IMR-90 (cell line): Measurements from ENCODE around the gene PHC3. TPM values are rescaled to one million over a fixed set of nuclear protein-coding genes. Genes with fewer than 3 reads are reported as not detected.

Experiments used
- ATAC-seq: fragments of 200-7000 bp; cut with Tn5 transposase; 2 replicates; pipeline ENCODE4 v1.9.1; 2020; ENCODE audit warnings: low read depth, mild to moderate bottlenecking, moderate library complexity
- BruUV-seq: library from RNA; stranded (reverse); fragments of 400-500 nt; replicated peaks from 2 replicates; lab custom pipeline; 2021; lab: Mats Ljungman, UMichigan
- CTCF ChIA-PET: fragments of 300-600 bp; formaldehyde crosslinking; extraction: SDS; loops from one replicate; lab custom pipeline; 2021; ENCODE audit warnings: antibody characterized with exemption; lab: Yijun Ruan, JAX
- POLR2A ChIA-PET: fragments of 300-600 bp; sonication (Branson Sonifier 250); formaldehyde crosslinking; loops from one replicate; lab custom pipeline; 2022; ENCODE audit warnings: antibody characterized with exemption; ENCODE audit not compliant: unreplicated experiment; lab: Charles Lee
- DNase-seq: peaks from one replicate; pipeline ENCODE4 v3.0.0; 2013
- H2AFZ ChIP-seq: replicated peaks from 2 replicates; pipeline ENCODE3; 2013; ENCODE audit warnings: low read length, mild to moderate bottlenecking; ENCODE audit not compliant: poor library complexity
- H2AK5ac ChIP-seq: 2 replicates; pipeline ENCODE4 v1.6.1; 2013; ENCODE audit warnings: low read depth, low read length, inconsistent platforms
- H2AK9ac ChIP-seq: replicated peaks from 2 replicates; pipeline ENCODE3; 2013; ENCODE audit warnings: mild to moderate bottlenecking, low read depth, low read length, moderate library complexity; ENCODE audit not compliant: poor library complexity
- H2BK120ac ChIP-seq: 2 replicates; pipeline ENCODE4 v1.6.1; 2013; ENCODE audit warnings: low read depth, low read length, inconsistent platforms
- H2BK15ac ChIP-seq: 3 replicates; pipeline ENCODE4 v1.6.1; 2013; ENCODE audit warnings: low read depth, low read length, inconsistent platforms
- H2BK20ac ChIP-seq: 2 replicates; pipeline ENCODE4 v1.6.1; 2013; ENCODE audit warnings: low read depth, mild to moderate bottlenecking, inconsistent platforms, low read length, moderate library complexity
- H2BK5ac ChIP-seq: 2 replicates; pipeline ENCODE4 v1.6.1; 2013; ENCODE audit warnings: mild to moderate bottlenecking, low read depth, low read length, inconsistent platforms; ENCODE audit not compliant: poor library complexity, severe bottlenecking
- H3K14ac ChIP-seq: replicated peaks from 2 replicates; pipeline ENCODE4 v1.6.1; 2013; ENCODE audit warnings: low read depth, low read length, inconsistent platforms
- H3K18ac ChIP-seq: 2 replicates; pipeline ENCODE4 v1.6.1; 2013; ENCODE audit warnings: low read depth, low read length, control low read depth
- H3K23ac ChIP-seq: 2 replicates; pipeline ENCODE4 v1.6.1; 2013; ENCODE audit warnings: low read depth, low read length, inconsistent platforms
- H3K27ac ChIP-seq: 2 replicates; pipeline ENCODE4 v1.5.1; 2013; ENCODE audit warnings: mild to moderate bottlenecking, control low read depth, low read length; ENCODE audit not compliant: insufficient read depth
- H3K27me3 ChIP-seq: 2 replicates; pipeline ENCODE4 v1.6.1; 2013; ENCODE audit warnings: low read length; ENCODE audit not compliant: control insufficient read depth, insufficient read depth
- H3K36me3 ChIP-seq: 2 replicates; pipeline ENCODE4 v1.6.1; 2013; ENCODE audit warnings: low read length, mixed read lengths; ENCODE audit not compliant: control insufficient read depth, insufficient read depth
- H3K4ac ChIP-seq: 2 replicates; pipeline ENCODE4 v1.6.1; 2013; ENCODE audit warnings: low read depth, low read length, inconsistent platforms
- H3K4me1 ChIP-seq: 2 replicates; pipeline ENCODE4 v1.6.1; 2013; ENCODE audit warnings: low read length, mixed read lengths; ENCODE audit not compliant: control insufficient read depth, insufficient read depth
- H3K4me2 ChIP-seq: 2 replicates; pipeline ENCODE4 v1.6.1; 2013; ENCODE audit warnings: low read depth, mild to moderate bottlenecking, control low read depth, low read length, moderate library complexity
- H3K4me3 ChIP-seq: 2 replicates; pipeline ENCODE4 v1.5.1; 2013; ENCODE audit warnings: low read depth, mild to moderate bottlenecking, control low read depth, low read length, moderate library complexity; ENCODE audit not compliant: insufficient read depth
- H3K56ac ChIP-seq: 2 replicates; pipeline ENCODE4 v1.6.1; 2013; ENCODE audit warnings: low read length, inconsistent platforms; ENCODE audit not compliant: insufficient read depth; ENCODE audit errors: extremely low read depth
- H3K79me1 ChIP-seq, 2 experiments: 2 replicates each; pipeline ENCODE4 v1.6.1; 2013; ENCODE audit warnings: low read length in 2 of 2, inconsistent platforms in 1 of 2, low read depth in 1 of 2
- H3K9ac ChIP-seq: 2 replicates; pipeline ENCODE4 v1.6.1; 2013; ENCODE audit warnings: low read depth, low read length, control low read depth
- H3K9me1 ChIP-seq: 2 replicates; pipeline ENCODE4 v1.6.1; 2013; ENCODE audit warnings: low read length, inconsistent platforms; ENCODE audit not compliant: insufficient read depth
- H3K9me3 ChIP-seq: 2 replicates; pipeline ENCODE4 v1.6.1; 2013; ENCODE audit warnings: low read length; ENCODE audit not compliant: control insufficient read depth, insufficient read depth
- H4K20me1 ChIP-seq: 2 replicates; pipeline ENCODE4 v1.6.1; 2013; ENCODE audit warnings: low read length, inconsistent platforms; ENCODE audit not compliant: insufficient read depth
- H4K5ac ChIP-seq: 2 replicates; pipeline ENCODE4 v1.6.1; 2013; ENCODE audit warnings: mild to moderate bottlenecking, low read depth, low read length, control low read depth
- H4K8ac ChIP-seq, 2 experiments: 2 replicates each; pipeline ENCODE4 v1.6.1; 2013; ENCODE audit warnings: low read depth in 2 of 2, low read length in 2 of 2, control low read depth in 1 of 2, inconsistent platforms in 1 of 2
- H4K91ac ChIP-seq: 2 replicates; pipeline ENCODE4 v1.6.1; 2013; ENCODE audit warnings: low read depth, low read length, inconsistent platforms; ENCODE audit not compliant: insufficient read depth
- BHLHE40 ChIP-seq: fragments of 150-350 bp; IDR thresholded peaks from 2 replicates; pipeline ENCODE4 v1.6.1; 2016; ENCODE audit warnings: mild to moderate bottlenecking, low read depth, low read length
- CEBPB ChIP-seq: IDR thresholded peaks from 2 replicates; pipeline ENCODE4 v1.6.1; 2012; ENCODE audit warnings: low read depth, low read length, improper control_type of control experiment
- CHD1 ChIP-seq: IDR thresholded peaks from 2 replicates; pipeline ENCODE4 v1.6.1; 2012; ENCODE audit warnings: low read depth, low read length, improper control_type of control experiment
- CTCF ChIP-seq: conservative IDR thresholded peaks from 2 replicates; pipeline ENCODE4 v1.5.1; 2012; ENCODE audit warnings: mild to moderate bottlenecking, low read depth, low read length, improper control_type of control experiment
- ELK1 ChIP-seq: fragments of 150-350 bp; IDR thresholded peaks from 2 replicates; pipeline ENCODE4 v1.6.1; 2016; ENCODE audit warnings: low read depth, mild to moderate bottlenecking, low read length, moderate library complexity, borderline replicate concordance
- FOS ChIP-seq: fragments of 150-350 bp; IDR thresholded peaks from 2 replicates; pipeline ENCODE4 v1.6.1; 2016; ENCODE audit warnings: low read depth, low read length
- MAFK ChIP-seq: IDR thresholded peaks from 2 replicates; pipeline ENCODE4 v1.6.1; 2012; ENCODE audit warnings: low read depth, low read length, improper control_type of control experiment
- MAZ ChIP-seq: IDR thresholded peaks from 2 replicates; pipeline ENCODE4 v1.6.1; 2012; ENCODE audit warnings: low read depth, mild to moderate bottlenecking, low read length, improper control_type of control experiment, moderate library complexity, borderline replicate concordance
- MXI1 ChIP-seq: IDR thresholded peaks from 2 replicates; pipeline ENCODE4 v1.6.1; 2012; ENCODE audit warnings: low read depth, mild to moderate bottlenecking, low read length, moderate library complexity, borderline replicate concordance
- NFE2L2 ChIP-seq: fragments of 150-350 bp; IDR thresholded peaks from 2 replicates; pipeline ENCODE4 v1.6.1; 2016; ENCODE audit warnings: low read depth, mild to moderate bottlenecking, low read length
- POLR2A ChIP-seq: IDR thresholded peaks from 2 replicates; pipeline ENCODE4 v1.6.1; 2012; ENCODE audit warnings: mild to moderate bottlenecking, low read depth, low read length
- RAD21 ChIP-seq: IDR thresholded peaks from 2 replicates; pipeline ENCODE4 v1.6.1; 2012; ENCODE audit warnings: low read length, improper control_type of control experiment
- RCOR1 ChIP-seq: IDR thresholded peaks from 2 replicates; pipeline ENCODE4 v1.6.1; 2012; ENCODE audit warnings: mild to moderate bottlenecking, low read length, improper control_type of control experiment; ENCODE audit not compliant: insufficient replicate concordance
- RFX5 ChIP-seq: IDR thresholded peaks from 2 replicates; pipeline ENCODE4 v1.8.0; 2012; ENCODE audit warnings: low read depth, mild to moderate bottlenecking, low read length, moderate library complexity
- SMC3 ChIP-seq: fragments of 150-350 bp; IDR thresholded peaks from 2 replicates; pipeline ENCODE4 v1.6.1; 2016; ENCODE audit warnings: low read depth, mild to moderate bottlenecking, antibody characterized with exemption, low read length, moderate library complexity
- USF2 ChIP-seq: fragments of 150-350 bp; IDR thresholded peaks from 2 replicates; pipeline ENCODE4 v1.6.1; 2017; ENCODE audit warnings: mild to moderate bottlenecking, antibody characterized with exemption, low read length, low read depth
- WGBS, 2 experiments: methylation state at CpG; one replicate each; pipeline versions ENCODE4 v1.1.5 to v1.1.7; 2013; ENCODE audit warnings: missing lambda C conversion rate in 2 of 2; ENCODE audit not compliant: insufficient read length in 1 of 2; ENCODE audit errors: extremely low coverage in 2 of 2; 5-methylcytosine and 5-hydroxymethylcytosine counted together
- dilution Hi-C: fragments of 300-500 bp; cut with HindIII; formaldehyde crosslinking; loops from one replicate; pipeline ENCODE4 v1.14.3; 2018; ENCODE audit warnings: low sequenced_read_pairs; ENCODE audit not compliant: unreplicated experiment
- in situ Hi-C: fragments of 300-500 bp; cut with MboI; formaldehyde crosslinking; loops from 3 replicates; pipeline ENCODE4 v1.14.3; 2019; ENCODE audit warnings: low sequenced_read_pairs, inconsistent platforms, mixed read lengths
- intact Hi-C: fragments of 100-400 bp; cut with micrococcal nuclease; formaldehyde crosslinking; loops from 2 replicates; pipeline ENCODE4 v1.10.0; 2022
- polyA plus RNA-seq, 3 experiments: library from polyadenylated mRNA; depleted of rRNA; stranded (reverse); fragments of >200 nt; gene quantifications; 2 replicates each; pipeline ENCODE4 v1.2.3, GENCODE V29; 2012; ENCODE audit warnings: low replicate concordance in 1 of 3
- total RNA-seq: library from RNA; depleted of rRNA; stranded (reverse); fragments of >200 nt; gene quantifications from 2 replicates; pipeline ENCODE4 v1.2.3, GENCODE V29; 2012

The PHC3 gene
- total and polyA plus RNA-seq, 2 of the 4 experiments (the other 2 are of a cell fraction): 18.3 to 26.3 TPM

- no CpG with 5 or more reads among the region's 2 CpGs for WGBS, 2 experiments
- Histone ChIP-seq H4K20me1 (no peaks in the 10 kb centered on the region), H3K27ac (no peak overlapping the region), H3K14ac (no peak overlapping the region), H2BK5ac (no peak overlapping the region), H3K4me3 (no peak overlapping the region), H2AK9ac (no peak overlapping the region), H2AK5ac (no peak overlapping the region), H3K4me2 (no peak overlapping the region), H3K4me1 (no peaks in the 10 kb centered on the region), H2BK15ac (no peak overlapping the region), H2BK20ac (no peak overlapping the region), H3K79me1 (no peaks in the 10 kb centered on the region), H2BK120ac (no peak overlapping the region), H4K91ac (no peak overlapping the region), H3K9me3 (no peaks in the 10 kb centered on the region), H3K27me3 (no peaks in the 10 kb centered on the region), H3K23ac (no peak overlapping the region), H3K4ac (no peak overlapping the region), H4K8ac (no peak overlapping the region), H3K18ac (no peak overlapping the region), H3K9ac (no peak overlapping the region), H3K9me1 (no peaks in the 10 kb centered on the region), H4K5ac (no peak overlapping the region), H3K56ac (no peak overlapping the region), H2AFZ (no peak overlapping the region), H3K36me3 (no peaks in the 10 kb centered on the region)
- DNase-seq (no peak), ATAC-seq (no peak)
- no TSS peak for BruUV-seq
- dilution Hi-C loops (no loop called here), in situ Hi-C loops (no loop called here), intact Hi-C loops (no loop called here)
- CTCF ChIA-PET: interaction anchor here (1.1 kb wide), 1 partner anchor 18 kb away, joined by 3 read pairs; no protein-coding TSS in a partner anchor
- POLR2A ChIA-PET: no interaction called here
- TF ChIP-seq FOS: no peak
- no peak for TF ChIP-seq SMC3
- TF ChIP-seq RAD21: no peak
- TF ChIP-seq ELK1: no peak
- TF ChIP-seq RFX5: no peak
- no peak for TF ChIP-seq CEBPB
- TF ChIP-seq MAZ: no peak
- TF ChIP-seq BHLHE40: no peak
- no peak for TF ChIP-seq MXI1
- TF ChIP-seq CHD1: no peak
- TF ChIP-seq RCOR1: no peak
- TF ChIP-seq POLR2A: no peak
- TF ChIP-seq NFE2L2: no peak
- TF ChIP-seq MAFK: no peak
- TF ChIP-seq USF2: no peak
- no peak for TF ChIP-seq CTCF
Observed at GRCh38 chr3:170205302-170205701, 23.8 kb upstream of the PHC3 start.
